HUES64 (cell line): Measurements from ENCODE around the gene ULK2.
"Not testable (repeated sequence)": the region's sequence is repeated elsewhere in the genome, so short reads cannot be mapped to it uniquely, and the experiment has no call there.

Experiments
- H3K27ac ChIP-seq: 2 replicates; pipeline ENCODE4 v1.7.0; 2013; ENCODE audit warnings: low read depth, low read length, inconsistent platforms
- H3K27me3 ChIP-seq: 2 replicates; pipeline ENCODE4 v1.6.1; 2013; ENCODE audit warnings: mild to moderate bottlenecking, low read length; ENCODE audit not compliant: insufficient read depth
- H3K36me3 ChIP-seq: 2 replicates; pipeline ENCODE4 v1.6.1; 2013; ENCODE audit warnings: mild to moderate bottlenecking, low read length; ENCODE audit not compliant: insufficient read depth
- H3K4me1 ChIP-seq: 2 replicates; pipeline ENCODE4 v1.6.1; 2013; ENCODE audit warnings: mild to moderate bottlenecking, low read length, moderate library complexity; ENCODE audit not compliant: insufficient read depth
- H3K4me3 ChIP-seq: 2 replicates; pipeline ENCODE4 v1.5.1; 2013; ENCODE audit warnings: mild to moderate bottlenecking, low read length, moderate library complexity
- H3K9ac ChIP-seq: 2 replicates; pipeline ENCODE4 v1.6.1; 2013; ENCODE audit warnings: mild to moderate bottlenecking, low read depth, low read length
- H3K9me3 ChIP-seq: 2 replicates; pipeline ENCODE4 v1.6.1; 2013; ENCODE audit warnings: low read depth, low read length; ENCODE audit not compliant: insufficient read depth
- WGBS: fragments of 150-250, 120-280 bp; methylation state at CpG from one replicate; pipeline ENCODE4 v1.1.7; 2013; ENCODE audit warnings: missing lambda C conversion rate; 5-methylcytosine and 5-hydroxymethylcytosine counted together

The ULK2 gene

DNA sequence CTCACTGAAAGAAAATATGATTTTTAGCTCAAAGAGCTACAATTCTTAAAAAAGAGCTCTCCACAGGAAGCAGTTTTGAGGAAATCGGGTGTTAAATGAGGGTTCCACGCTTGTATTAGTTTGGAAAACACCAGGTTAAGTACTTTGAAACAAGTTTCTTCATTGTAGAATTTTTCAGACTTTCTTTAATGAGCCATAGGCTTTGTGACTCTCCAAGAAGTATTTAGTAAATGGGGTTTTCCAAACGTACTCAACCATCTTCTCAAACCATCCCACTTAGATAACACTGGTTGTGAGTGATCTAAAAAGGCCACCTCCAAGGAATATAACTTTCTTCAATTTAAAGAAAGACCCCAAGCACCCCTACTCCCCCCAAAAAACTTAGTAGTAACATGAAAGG is 2.7 kb downstream of the ULK2 start:
- Histone ChIP-seq H3K4me3 (no peak overlapping the region), H3K27me3 (peaks cover 17% of the 10 kb centered on the region), H3K27ac (no peak overlapping the region), H3K4me1 (peaks cover 3% of the 10 kb centered on the region; the same call in 1 of the 2 replicates), H3K9ac (no peak overlapping the region), H3K36me3 (no peaks in the 10 kb centered on the region), H3K9me3 (no peaks in the 10 kb centered on the region)
- WGBS, result 94% methylated on average over 2 of the region's 3 CpGs

GRCh38 chr17:19860647-19861177 is 7.0 kb downstream of the ULK2 start:
- H3K9ac ChIP-seq, H3K4me1 ChIP-seq, H3K27ac ChIP-seq, H3K27me3 ChIP-seq, H3K36me3 ChIP-seq, H3K4me3 ChIP-seq, H3K9me3 ChIP-seq: not testable (repeated sequence)
- WGBS, result 97% methylated on average over 9 of the region's 9 CpGs

- H3K4me1 ChIP-seq, result no peaks in the 10 kb centered on the region
- no peak overlapping the region for H3K9ac ChIP-seq
- WGBS, result 92% methylated on average over 2 of the region's 2 CpGs
- no peaks in the 10 kb centered on the region for H3K9me3 ChIP-seq
- H3K27ac ChIP-seq, result no peak overlapping the region
- H3K4me3 ChIP-seq, result no peak overlapping the region
- H3K27me3 ChIP-seq, result no peaks in the 10 kb centered on the region
- no peaks in the 10 kb centered on the region for H3K36me3 ChIP-seq
Measured at GRCh38 chr17:19857640-19858039, 10.1 kb downstream of the ULK2 start.

- no peaks in the 10 kb centered on the region for H3K4me1 ChIP-seq
- H3K36me3 ChIP-seq, result no peaks in the 10 kb centered on the region; the same call in 1 of the 2 replicates
- H3K27me3 ChIP-seq, result no peaks in the 10 kb centered on the region
- no peak overlapping the region for H3K9ac ChIP-seq
- no peaks in the 10 kb centered on the region for H3K9me3 ChIP-seq
- H3K4me3 ChIP-seq, result no peak overlapping the region
- H3K27ac ChIP-seq, result no peak overlapping the region
Measured at GRCh38 chr17:19833914-19834313, 33.8 kb downstream of the ULK2 start.

DNA sequence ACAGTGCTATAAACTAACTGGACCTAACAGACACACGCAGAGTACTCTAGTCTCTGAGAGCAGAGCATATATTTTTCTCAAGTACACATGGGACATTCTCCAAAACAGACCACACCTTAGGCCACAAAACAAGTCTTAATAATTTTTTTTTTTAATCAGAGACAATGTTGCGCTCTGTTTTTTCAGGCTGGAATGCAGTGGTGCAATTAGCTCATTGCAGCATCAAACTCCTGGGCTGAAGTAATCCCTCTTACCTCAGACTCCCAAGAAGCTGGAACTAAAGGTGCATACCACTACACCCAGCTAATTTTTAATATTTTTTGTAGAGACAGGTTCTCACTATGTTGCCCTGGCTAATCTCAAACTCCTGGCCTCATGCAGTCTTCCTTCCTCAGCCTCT is 37.7 kb downstream of the ULK2 start:
- 96% methylated on average over 2 of the region's 2 CpGs for WGBS
- Histone ChIP-seq H3K27ac (no peak overlapping the region), H3K9ac (no peak overlapping the region), H3K4me3 (no peak overlapping the region), H3K36me3 (no peaks in the 10 kb centered on the region), H3K9me3 (no peaks in the 10 kb centered on the region), H3K4me1 (no peaks in the 10 kb centered on the region), H3K27me3 (no peaks in the 10 kb centered on the region)

DNA sequence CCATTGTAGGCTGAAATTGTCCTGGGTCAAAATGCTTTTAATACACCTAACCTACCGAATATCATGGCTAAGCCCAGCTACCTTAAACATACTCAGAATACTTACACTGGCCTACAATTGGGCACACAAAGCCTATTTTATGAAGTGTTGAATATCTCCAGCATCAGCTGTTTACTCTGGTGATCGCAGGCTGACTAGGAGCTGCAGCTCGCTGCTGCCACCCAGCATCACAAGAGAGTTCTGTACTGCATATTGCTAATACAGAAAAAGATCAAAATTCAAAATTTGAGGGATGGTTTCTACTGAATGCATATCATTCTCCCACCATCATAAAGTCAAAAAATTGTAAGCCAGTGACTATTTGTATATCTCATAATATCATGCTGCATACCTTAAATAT is 55.3 kb downstream of the ULK2 start:
- Histone ChIP-seq H3K9ac (no peak overlapping the region), H3K36me3 (peaks cover 5% of the 10 kb centered on the region; the same call in 1 of the 2 replicates), H3K4me1 (no peaks in the 10 kb centered on the region), H3K9me3 (no peaks in the 10 kb centered on the region), H3K27me3 (no peaks in the 10 kb centered on the region), H3K4me3 (no peak overlapping the region), H3K27ac (no peak overlapping the region)
- 85% methylated on average over 3 of the region's 3 CpGs for WGBS

DNA sequence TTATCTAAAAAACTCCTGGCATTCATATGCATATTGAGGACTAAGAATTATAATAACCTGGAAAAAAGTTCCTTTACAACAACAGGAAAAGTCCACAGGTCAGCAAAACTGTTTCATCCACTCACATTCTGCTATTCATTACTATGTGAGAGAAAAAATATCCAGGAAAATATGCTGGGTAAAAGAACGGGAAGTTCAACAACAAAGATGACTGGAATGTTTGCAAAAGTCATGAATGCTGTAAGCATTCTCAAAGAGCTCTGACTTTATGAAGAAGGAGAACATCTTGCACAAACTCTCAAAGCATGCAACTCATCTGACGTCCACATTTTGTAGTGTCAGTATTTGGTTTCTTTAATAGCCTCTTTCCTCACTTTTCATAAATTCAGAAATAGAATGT is 62.7 kb downstream of the ULK2 start:
- Histone ChIP-seq H3K36me3 (peaks cover 8% of the 10 kb centered on the region; the same call in 1 of the 2 replicates), H3K4me3 (no peak overlapping the region), H3K4me1 (no peaks in the 10 kb centered on the region), H3K27me3 (no peaks in the 10 kb centered on the region), H3K27ac (no peak overlapping the region), H3K9ac (no peak overlapping the region), H3K9me3 (peaks cover 9% of the 10 kb centered on the region; the same call in 1 of the 2 replicates)
- WGBS, result 97% methylated on average over 2 of the region's 2 CpGs

DNA sequence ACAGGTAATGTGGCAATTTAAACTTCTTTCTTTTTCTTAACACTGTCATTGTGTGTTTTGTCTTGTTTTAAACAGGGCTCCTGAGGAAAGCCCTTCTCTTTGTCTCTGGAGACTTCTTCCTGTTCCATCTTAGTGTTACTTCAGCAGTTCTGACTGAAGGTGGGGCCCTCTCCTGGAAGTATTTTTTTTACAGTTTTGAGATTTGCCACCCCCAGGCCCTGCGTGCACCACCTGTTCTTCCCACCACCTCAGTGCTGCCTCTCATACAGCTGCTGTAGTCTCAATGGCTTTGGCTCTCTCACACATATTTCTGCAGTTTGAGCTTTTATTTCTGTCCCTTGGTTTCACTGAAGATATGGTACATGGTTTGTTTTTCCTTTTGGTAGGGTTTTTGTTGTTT is 67.2 kb downstream of the ULK2 start:
- no peaks in the 10 kb centered on the region for H3K4me1 ChIP-seq
- H3K4me3 ChIP-seq, result no peak overlapping the region
- 91% methylated on average over 1 of the region's 1 CpG for WGBS
- no peaks in the 10 kb centered on the region for H3K27me3 ChIP-seq
- H3K36me3 ChIP-seq, result peaks cover 29% of the 10 kb centered on the region
- no peak overlapping the region for H3K27ac ChIP-seq
- H3K9ac ChIP-seq, result no peak overlapping the region
- peaks cover 36% of the 10 kb centered on the region for H3K9me3 ChIP-seq

DNA sequence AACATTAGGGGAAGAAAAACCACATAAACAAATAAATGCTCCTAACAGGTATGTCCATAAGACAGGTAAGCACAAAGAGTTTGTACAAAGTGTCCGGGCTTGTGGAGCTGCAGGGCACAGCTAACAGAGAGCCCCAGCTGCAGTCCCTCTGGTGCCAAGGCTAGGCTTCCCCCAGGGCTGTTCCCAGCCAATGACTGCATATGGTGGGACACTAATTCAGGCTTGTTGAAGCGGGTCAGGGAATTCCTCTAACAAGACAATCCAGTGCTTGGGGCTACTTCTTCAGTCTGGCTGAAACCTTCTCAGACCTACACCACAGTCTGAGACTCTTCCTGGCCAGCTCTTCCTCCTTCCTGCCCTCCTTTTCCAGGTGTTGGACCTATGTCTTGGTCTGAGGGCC is 67.9 kb downstream of the ULK2 start:
- Histone ChIP-seq H3K9me3 (peaks cover 40% of the 10 kb centered on the region), H3K4me1 (no peaks in the 10 kb centered on the region), H3K27ac (no peak overlapping the region), H3K27me3 (no peaks in the 10 kb centered on the region), H3K9ac (no peak overlapping the region), H3K36me3 (peaks cover 36% of the 10 kb centered on the region), H3K4me3 (no peak overlapping the region)
- 90% methylated on average over 2 of the region's 2 CpGs for WGBS

- Histone ChIP-seq H3K27me3 (no peaks in the 10 kb centered on the region), H3K4me3 (no peak overlapping the region), H3K9me3 (peaks cover 36% of the 10 kb centered on the region), H3K36me3 (peaks cover 42% of the 10 kb centered on the region), H3K4me1 (no peaks in the 10 kb centered on the region), H3K27ac (no peak overlapping the region), H3K9ac (no peak overlapping the region)
- WGBS, result 96% methylated on average over 4 of the region's 4 CpGs
Measured at GRCh38 chr17:19796457-19796856, 71.3 kb downstream of the ULK2 start.

DNA sequence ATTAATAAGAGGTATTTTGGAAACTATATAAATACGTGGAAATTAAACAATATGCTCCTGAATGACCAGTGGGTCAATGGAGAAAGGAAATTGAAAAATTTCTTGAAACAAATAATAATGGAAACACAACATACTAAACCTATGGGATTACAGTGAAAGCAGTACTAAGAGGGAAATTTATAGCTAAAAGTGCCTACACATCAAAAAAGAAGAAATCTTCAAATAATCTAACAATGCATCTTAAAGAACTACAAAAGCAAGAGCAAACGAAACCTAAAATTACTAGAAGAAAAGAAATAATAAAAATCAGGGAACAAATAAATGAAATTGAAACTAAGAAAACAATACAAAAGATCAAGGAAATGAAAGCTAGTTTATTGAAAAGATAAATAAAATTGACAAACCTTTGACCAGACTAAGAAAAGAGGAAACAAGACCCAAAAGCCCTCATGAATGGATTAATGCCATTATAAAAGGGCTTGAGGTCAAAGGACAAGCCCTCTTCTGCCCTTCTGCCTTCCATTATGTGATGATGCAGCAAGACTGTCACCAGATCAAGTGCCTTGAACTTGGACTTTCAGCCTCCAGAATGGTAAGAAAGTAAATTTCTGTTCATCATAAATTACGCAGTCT is 75.7 kb downstream of the ULK2 start:
- Histone ChIP-seq H3K27ac (no peak overlapping the region), H3K36me3 (peaks cover 40% of the 10 kb centered on the region), H3K9me3 (peaks cover 24% of the 10 kb centered on the region), H3K9ac (no peak overlapping the region), H3K27me3 (no peaks in the 10 kb centered on the region), H3K4me3 (no peak overlapping the region), H3K4me1 (no peaks in the 10 kb centered on the region)
- 90% methylated on average over 1 of the region's 3 CpGs for WGBS
